Effector memory CD4-positive, alpha-beta T cell (primary cell): ENCODE results near the gene VAMP8.

Experiments used
- DNase-seq, 3 donors: peaks; one replicate each; pipeline ENCODE4 v3.0.0-alpha.2; 2020
- H3K27ac ChIP-seq: 2 replicates; pipeline ENCODE4 v1.7.0; 2013; ENCODE audit warnings: mild to moderate bottlenecking, low read length, moderate library complexity; ENCODE audit not compliant: insufficient read depth, poor library complexity, severe bottlenecking
- H3K27me3 ChIP-seq: replicated peaks from 2 replicates; pipeline ENCODE4 v1.7.0; 2013; ENCODE audit warnings: mild to moderate bottlenecking, low read length; ENCODE audit not compliant: insufficient read depth, control insufficient read depth, poor library complexity, severe bottlenecking
- H3K36me3 ChIP-seq: 2 replicates; pipeline ENCODE4 v1.7.0; 2013; ENCODE audit warnings: mild to moderate bottlenecking, low read length, moderate library complexity; ENCODE audit not compliant: control insufficient read depth, insufficient read depth
- H3K4me1 ChIP-seq: 2 replicates; pipeline ENCODE4 v1.7.0; 2013; ENCODE audit warnings: low read length, mild to moderate bottlenecking; ENCODE audit not compliant: control insufficient read depth, insufficient read depth, poor library complexity, severe bottlenecking
- H3K4me3 ChIP-seq: 2 replicates; pipeline ENCODE4 v1.7.0; 2013; ENCODE audit warnings: low read length, low read depth, mild to moderate bottlenecking; ENCODE audit not compliant: insufficient read depth, poor library complexity, severe bottlenecking
- H3K9me3 ChIP-seq: 2 replicates; pipeline ENCODE4 v1.7.0; 2013; ENCODE audit warnings: mild to moderate bottlenecking, low read length, moderate library complexity; ENCODE audit not compliant: control insufficient read depth
- total RNA-seq, 3 donors: gene quantifications; one replicate each; lab custom pipeline; 2026; lab: John Stamatoyannopoulos, UW

VAMP8 gene
- total RNA-seq = 27.3 to 42.4 (median 30.3) reads per million in 3 donors

DNA sequence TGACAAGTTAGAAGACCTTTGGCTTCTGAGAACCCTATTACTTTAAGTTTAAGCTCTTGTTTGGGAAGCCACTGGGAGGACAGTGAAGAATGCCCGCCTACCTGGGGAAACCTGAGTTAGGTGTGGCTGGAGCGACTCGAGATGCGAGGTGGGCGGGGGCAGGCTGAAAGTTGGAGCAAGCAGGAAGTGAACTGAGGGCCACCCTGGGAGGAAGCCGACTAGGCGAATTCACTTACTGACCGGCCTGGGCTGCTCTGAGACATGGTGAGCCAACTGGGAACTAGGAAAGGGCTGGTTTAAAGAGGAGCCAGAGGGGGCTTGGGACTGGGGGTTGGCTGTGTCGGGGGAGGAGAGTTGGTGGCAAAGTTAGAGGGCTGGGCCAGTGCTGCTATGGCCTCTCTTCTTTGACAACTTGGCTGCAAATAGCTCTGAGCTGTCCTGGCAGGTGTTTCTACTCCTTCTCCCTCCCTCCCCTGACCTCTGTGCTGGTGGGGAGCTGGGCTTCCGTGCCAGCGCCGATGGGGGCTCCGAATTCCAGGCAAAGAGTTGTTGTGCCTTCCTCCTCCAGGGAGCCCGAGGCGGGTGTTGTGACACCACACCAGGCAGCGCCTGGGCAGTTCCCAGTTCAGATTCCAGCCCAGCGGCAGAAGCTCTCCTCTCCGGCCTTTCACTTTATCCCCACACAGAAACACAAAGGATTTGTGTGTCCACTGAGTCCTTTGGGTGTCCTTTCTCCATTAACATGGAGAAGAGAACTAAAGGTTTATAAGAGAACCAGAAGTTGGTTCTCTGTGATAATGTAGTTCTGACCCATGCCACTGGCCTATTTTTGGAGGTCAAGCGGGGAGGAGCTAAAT lies at the start of gene VAMP8:
TSS of gene VAMP8 (plus strand) at position 201 of the 857 bp plus-strand sequence. CDS start at position 262, 61 bp downstream.
- H3K9me3 ChIP-seq = no peaks in the 10 kb centered on the region
- H3K36me3 ChIP-seq = peaks cover 13% of the 10 kb centered on the region
- H3K27me3 ChIP-seq = no peaks in the 10 kb centered on the region
- H3K4me3 ChIP-seq = peak within 1 kb of the TSS; percentile 76
- peak; percentile 37 to 57 (median 46) for DNase-seq
- H3K27ac ChIP-seq = peak within 1 kb of the TSS; percentile 65
- peaks cover 20% of the 10 kb centered on the region for H3K4me1 ChIP-seq

DNA sequence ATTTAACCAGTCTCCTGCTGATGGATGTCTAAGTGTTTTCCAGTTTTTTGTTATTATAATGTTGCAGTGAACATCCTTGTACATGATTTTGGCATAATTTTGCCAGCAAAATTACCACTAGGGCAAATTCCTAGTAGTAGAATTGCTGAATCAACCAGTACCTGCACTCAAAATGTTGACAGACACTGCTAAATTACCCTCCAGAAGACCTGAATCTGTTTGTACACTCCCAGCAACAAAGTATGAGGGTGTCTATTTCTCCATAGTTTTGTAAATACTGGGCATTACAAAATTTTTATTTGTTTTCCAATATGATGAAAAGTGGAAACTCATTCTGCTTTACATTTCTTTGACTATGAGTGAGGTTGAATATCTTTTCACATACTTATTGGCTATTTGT lies 49.6 kb upstream of the VAMP8 start:
- Histone ChIP-seq H3K36me3 (no peaks in the 10 kb centered on the region), H3K27me3 (no peaks in the 10 kb centered on the region), H3K4me1 (no peaks in the 10 kb centered on the region), H3K4me3 (no peak overlapping the region), H3K27ac (no peak overlapping the region), H3K9me3 (no peaks in the 10 kb centered on the region)
- no peak for DNase-seq

DNA sequence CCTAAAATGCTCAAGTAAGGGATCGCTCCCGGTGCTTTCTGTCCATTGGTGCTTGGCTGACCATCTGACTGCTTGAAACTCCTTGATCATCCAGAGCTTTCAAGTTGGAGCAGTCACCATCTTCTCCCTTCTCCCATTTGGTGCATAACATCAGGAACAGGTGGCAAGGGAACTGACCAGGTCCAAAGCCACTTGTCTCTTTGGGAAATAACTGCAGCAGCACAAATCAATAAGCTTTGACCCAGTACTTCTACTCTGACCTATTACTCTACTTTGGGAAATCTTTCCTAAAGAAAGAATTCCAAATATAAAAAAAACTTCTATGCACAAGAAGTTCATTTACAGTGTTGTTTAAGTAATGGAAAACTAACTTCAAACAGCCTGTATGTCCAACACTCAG lies 49.0 kb upstream of the VAMP8 start:
- no peak for DNase-seq
- no peak overlapping the region for H3K27ac ChIP-seq
- H3K9me3 ChIP-seq = no peaks in the 10 kb centered on the region

DNA sequence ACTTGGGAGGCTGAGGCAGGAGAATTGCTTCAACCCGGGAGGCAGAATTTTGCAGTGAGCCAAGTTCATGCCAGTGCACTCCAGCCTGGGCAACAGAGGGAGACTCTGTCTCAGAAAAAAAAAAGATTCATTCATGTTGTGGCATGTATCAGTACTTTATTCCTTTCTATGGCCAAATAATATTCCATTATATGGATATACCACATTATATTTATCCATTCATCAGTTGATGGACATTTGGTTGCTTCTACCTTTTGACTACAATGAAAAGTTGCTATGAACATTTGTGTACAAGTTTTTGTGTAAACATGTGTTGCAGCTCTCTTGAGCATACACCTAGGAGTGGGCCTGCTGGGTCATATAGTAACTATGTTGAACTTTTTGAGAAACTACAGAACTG lies 47.6 kb upstream of the VAMP8 start:
- Histone ChIP-seq H3K4me1 (no peaks in the 10 kb centered on the region), H3K36me3 (no peaks in the 10 kb centered on the region), H3K9me3 (no peaks in the 10 kb centered on the region), H3K4me3 (no peak overlapping the region), H3K27me3 (no peaks in the 10 kb centered on the region), H3K27ac (no peak overlapping the region)
- no peak for DNase-seq

More for the DNA sequence above, 49.0 kb upstream of the VAMP8 start:
- H3K36me3 ChIP-seq = no peaks in the 10 kb centered on the region
- no peaks in the 10 kb centered on the region for H3K27me3 ChIP-seq
- H3K4me1 ChIP-seq = no peaks in the 10 kb centered on the region
- H3K4me3 ChIP-seq = no peak overlapping the region

DNA sequence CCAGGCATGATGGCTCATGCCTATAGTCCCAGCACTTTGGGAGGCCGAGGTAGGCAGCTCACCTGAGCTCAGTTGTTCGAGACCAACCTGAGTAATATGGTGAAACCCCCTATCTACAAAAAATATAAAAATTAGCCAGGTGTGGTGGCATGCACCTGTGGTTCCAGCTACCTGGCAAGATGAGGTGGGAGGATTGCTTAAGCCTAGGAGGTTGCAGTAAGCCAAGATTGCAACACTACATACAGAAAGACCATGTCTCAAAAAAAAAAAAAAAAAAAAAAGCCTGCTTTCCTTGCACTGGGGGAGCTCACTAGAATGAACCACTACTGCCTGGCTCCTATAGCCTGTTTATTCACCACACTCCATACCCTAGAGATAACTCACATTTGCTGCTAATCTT lies 45.8 kb upstream of the VAMP8 start:
- no peaks in the 10 kb centered on the region for H3K9me3 ChIP-seq
- no peaks in the 10 kb centered on the region for H3K36me3 ChIP-seq
- no peaks in the 10 kb centered on the region for H3K4me1 ChIP-seq
- no peaks in the 10 kb centered on the region for H3K27me3 ChIP-seq
- no peak overlapping the region for H3K27ac ChIP-seq
- H3K4me3 ChIP-seq = no peak overlapping the region
- DNase-seq = no peak

DNA sequence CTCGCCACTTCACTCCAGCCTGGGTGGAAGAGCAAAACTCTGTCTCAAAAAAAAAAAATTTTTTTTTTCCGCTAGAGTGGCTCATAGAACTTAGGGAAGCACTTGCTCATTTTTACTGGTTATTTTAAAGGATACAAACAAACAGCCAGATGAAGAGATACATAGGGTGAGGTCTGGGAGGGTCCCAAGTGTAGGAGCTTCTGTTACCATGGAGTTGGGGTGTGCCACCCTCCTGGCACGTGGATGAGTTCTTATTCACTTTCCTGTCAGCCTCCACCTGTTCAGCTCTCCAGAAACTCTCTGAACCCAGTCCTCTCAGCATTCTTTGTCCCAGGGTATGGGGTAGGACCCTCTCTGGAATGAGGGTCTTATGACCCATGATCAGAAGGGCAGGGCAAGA lies 43.3 kb upstream of the VAMP8 start:
- H3K27ac ChIP-seq = no peak overlapping the region
- no peak for DNase-seq
- no peaks in the 10 kb centered on the region for H3K27me3 ChIP-seq
- H3K9me3 ChIP-seq = no peaks in the 10 kb centered on the region
- no peak overlapping the region for H3K4me3 ChIP-seq
- H3K36me3 ChIP-seq = no peaks in the 10 kb centered on the region
- peaks cover 8% of the 10 kb centered on the region for H3K4me1 ChIP-seq

DNA sequence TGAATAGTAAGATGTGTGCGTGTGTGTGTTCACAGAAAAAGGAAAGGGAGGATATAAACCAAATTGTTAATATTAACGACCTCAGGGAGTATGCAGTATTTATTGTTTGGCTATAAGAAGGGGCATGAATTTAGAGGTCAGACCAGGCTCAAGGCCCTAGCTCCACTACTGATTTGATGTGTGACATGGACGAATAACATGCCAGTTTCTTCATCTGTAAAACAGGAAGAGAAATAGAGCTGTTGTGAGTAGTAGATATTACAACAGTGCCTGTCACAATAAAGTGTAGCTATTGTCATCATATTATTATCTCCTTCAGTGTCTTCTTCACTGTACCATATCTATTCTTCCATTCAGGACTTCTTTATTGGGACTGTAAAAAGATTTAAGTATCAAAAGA lies 42.5 kb upstream of the VAMP8 start:
- H3K4me3 ChIP-seq = no peak overlapping the region
- H3K27ac ChIP-seq = no peak overlapping the region
- no peaks in the 10 kb centered on the region for H3K27me3 ChIP-seq
- no peaks in the 10 kb centered on the region for H3K9me3 ChIP-seq
- peaks cover 10% of the 10 kb centered on the region for H3K4me1 ChIP-seq
- DNase-seq = no peak
- H3K36me3 ChIP-seq = no peaks in the 10 kb centered on the region

DNA sequence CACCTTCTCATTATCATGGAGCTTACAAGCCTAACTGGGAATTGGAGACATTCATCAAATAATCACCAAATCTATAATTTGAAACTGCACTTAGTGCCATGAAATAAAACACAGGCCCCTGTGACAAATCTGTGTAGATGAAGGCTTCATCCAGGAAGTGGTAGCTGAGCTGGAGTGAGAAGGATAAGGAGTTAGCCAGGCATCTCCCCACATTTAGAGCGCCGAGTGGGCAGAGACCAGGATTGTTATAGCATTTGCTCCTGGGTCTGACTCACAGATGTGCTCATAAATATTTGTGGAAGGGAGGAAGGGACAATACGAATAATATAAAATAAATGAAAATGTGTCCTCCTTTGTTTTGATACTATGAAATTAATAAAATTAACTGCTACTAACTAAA lies 40.9 kb upstream of the VAMP8 start:
- H3K4me3 ChIP-seq = no peak overlapping the region
- no peaks in the 10 kb centered on the region for H3K27me3 ChIP-seq
- DNase-seq = no peak
- no peaks in the 10 kb centered on the region for H3K9me3 ChIP-seq
- H3K36me3 ChIP-seq = peaks cover 5% of the 10 kb centered on the region
- peaks cover 20% of the 10 kb centered on the region for H3K4me1 ChIP-seq
- H3K27ac ChIP-seq = no peak overlapping the region

DNA sequence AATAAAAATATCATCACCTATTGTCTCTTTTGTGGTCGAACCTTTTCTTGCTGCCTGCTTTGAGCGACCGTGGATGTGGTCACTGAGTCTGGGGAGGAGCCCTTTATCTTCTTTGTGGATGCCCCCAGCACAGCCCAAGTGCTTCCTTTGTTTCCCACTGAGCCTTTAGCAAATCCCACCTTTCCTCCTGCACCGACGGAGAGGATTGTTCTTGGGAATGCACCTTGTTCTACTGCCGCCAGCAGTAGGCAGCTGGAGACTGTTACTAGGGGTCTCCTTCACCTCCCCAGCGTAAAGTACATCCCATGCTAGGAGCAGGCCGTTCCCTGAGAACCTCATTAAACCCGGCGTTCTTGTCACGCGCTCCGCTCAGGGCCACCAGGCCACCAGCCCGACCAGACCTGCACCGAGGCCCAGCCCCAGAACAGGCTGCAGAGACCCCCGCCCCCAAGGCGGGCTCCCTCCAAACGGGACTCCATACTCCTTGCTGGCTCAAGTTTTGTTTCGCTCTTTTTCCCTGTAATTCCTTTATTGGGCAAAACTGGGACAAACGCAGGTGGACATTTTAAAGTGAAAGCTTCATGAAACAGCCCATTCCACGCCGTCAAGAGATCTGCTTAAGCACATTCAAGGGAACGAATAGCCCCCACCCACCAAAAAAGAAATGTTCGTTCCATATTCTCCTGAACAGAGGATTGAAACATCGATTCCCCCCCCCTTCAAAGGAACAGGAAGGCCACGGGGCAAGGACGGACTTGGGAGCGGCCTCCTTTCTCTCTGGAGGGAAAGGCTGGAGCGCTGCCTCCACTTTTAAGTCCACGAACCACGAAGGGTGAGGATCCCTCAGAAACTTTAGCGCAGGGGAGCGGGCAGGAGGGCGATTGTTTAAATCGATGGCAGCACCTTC lies 39.5 kb upstream of the VAMP8 start:
- Histone ChIP-seq H3K4me1 (peaks cover 20% of the 10 kb centered on the region), H3K27ac (peak overlapping the region; percentile 77), H3K9me3 (no peaks in the 10 kb centered on the region), H3K4me3 (peak overlapping the region; percentile 94), H3K27me3 (no peaks in the 10 kb centered on the region), H3K36me3 (peaks cover 19% of the 10 kb centered on the region)
- peak in 1 of 3 donors; percentile 0 for DNase-seq
